Dermis blood vessel endothelial cell (primary cell): ENCODE data around the gene BCL2L13. TPM values are rescaled to one million over a fixed set of nuclear protein-coding genes. Genes with fewer than 3 reads are reported as not detected.
"Not testable (repeated sequence)": the region's sequence is repeated elsewhere in the genome, so short reads cannot be mapped to it uniquely, and the experiment has no call there.

Source experiments
- DNase-seq: peaks from one replicate; pipeline ENCODE4 v3.0.0; 2010
- total RNA-seq: library from RNA; depleted of rRNA; stranded (reverse); fragments of >200 nt; gene quantifications from 2 replicates; pipeline ENCODE4 v1.2.3, GENCODE V29; 2014

BCL2L13 gene
- total RNA-seq, 1 donor from 2014 or later, result 42.0 TPM

DNA sequence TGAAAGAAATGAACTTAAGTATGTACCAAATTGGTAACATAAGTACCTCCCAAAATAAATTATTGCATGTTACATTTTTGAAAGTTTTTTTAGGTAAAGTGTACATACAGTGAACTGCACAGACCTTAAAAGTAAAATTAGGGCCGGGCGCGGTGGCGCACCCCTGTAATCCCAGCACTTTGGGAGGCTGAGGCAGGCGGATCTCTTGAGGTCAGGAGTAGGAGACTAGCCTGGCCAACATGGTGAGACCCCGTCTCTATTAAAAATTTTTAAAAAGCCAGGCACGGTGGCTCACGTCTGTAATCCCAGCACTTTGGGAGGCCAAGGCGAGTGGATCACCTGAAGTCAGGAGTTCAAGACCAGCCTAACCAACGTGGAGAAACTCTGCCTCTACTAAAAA lies 1.7 kb upstream of the BCL2L13 start:
- DNase-seq, result not testable (repeated sequence)

DNA sequence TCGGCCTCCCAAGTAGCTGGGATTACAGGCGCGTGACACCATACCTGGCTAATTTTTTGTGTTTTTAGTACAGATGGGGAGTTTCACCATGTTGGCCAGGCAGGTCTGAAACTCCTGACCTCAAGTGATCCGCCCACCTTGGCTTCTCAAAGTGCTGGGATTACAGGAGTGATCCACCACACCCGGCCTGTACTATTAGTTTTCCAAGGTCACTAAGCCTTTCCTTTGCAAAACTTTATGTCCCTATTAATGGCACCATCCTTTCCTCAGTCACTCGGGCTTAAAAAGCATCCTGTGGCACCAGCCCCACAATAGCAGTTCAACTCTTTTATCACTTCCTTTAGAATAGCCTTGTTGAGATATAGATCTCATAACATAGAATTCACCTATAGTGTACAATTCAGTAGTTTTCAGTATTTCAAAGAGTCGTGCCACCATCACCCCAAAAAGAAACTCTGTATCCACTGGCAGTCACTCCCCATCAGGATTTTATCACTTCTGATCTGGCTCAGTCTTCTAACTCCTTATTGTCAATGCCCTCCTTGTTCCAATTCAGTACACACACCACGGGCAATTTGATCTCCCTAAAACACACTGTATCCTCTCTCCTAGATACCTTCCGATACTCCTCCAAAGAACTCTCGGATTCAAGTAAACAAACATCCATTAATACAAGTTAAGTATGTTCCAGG lies 921 bp upstream of the BCL2L13 start:
- DNase-seq, result no peak

DNA sequence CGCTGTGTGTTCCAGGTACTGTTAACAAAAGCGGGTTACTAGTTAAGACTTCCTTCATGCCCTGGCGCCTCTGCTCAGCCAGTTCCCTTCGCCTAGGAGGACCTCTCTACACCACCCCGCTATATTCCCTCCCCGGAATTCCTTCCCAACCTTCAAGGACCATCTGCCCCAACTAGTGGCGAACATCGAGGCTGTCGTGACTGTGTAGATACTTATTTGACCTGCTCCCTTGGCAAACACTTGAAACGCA lies 450 bp upstream of the BCL2L13 start:
- DNase-seq, result no peak

DNA sequence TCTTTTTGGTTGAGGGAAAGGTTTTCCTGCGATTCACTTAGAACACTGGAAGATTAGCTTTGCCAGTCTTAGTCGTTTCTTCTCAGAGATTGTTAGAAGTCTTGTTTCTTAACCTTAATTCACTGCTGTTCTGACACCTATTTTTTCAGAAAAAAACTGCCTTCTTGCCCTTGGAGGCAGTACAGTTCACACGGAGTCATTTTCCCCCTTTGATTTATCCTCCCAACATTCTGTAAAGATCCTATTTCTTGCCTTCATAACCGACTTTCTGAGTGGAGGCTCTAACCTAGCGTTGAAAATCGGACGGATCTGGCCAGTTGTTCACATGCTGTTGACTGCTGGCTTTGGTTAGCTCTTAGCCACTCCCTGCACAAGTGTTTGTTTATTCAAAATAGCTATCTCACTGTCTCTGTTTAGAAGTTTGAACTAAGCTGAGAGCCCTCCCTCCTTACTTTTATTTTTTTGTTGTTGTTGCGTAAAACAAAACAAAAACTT lies 737 bp downstream of the BCL2L13 start:
- DNase-seq, result peak; percentile 60

GRCh38 chr22:17641269-17641668 lies 2.7 kb downstream of the BCL2L13 start:
- DNase-seq, result no peak

- DNase-seq, result not testable (repeated sequence)
These were observed 3.8 kb downstream of the BCL2L13 start for GRCh38 chr22:17642357-17642756.

DNA sequence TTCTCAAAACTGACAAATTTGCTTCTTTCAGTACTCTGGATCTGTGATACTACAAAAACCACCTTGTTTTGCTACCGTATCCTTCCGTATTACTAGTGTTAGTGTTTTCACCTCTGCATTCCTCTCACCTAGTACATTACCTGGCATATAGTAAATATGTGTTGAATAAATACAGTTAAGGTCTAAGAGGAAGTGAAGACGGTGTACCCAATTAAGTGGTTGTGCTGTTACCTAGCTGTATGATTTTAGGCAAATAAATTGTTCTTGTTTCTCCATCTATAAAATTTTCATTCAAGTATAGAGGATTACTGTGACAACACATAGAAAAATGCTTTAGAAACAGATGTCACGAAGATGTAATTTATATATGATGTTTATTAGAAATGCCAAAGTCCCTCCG lies 8.9 kb downstream of the BCL2L13 start:
- DNase-seq, result no peak

DNA sequence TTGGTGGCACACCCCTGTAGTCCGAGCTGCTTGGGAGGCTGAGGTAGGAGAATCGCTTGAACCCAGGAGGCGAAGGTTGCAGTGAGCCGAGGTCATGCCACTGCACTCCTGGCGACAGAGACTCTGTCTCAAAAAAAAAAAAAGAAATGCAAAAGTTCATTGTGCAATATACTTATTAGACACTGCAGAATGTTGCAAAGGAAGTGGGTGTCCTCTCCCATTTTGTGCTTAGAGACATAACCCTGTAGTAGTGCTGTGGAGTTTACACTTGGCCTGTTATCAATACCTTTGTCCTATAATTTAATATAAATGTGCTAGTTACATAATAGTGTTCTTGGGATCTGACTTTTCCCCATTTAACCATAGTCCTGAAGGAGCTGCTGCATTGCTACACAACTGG lies 9.4 kb downstream of the BCL2L13 start:
- DNase-seq, result no peak

DNA sequence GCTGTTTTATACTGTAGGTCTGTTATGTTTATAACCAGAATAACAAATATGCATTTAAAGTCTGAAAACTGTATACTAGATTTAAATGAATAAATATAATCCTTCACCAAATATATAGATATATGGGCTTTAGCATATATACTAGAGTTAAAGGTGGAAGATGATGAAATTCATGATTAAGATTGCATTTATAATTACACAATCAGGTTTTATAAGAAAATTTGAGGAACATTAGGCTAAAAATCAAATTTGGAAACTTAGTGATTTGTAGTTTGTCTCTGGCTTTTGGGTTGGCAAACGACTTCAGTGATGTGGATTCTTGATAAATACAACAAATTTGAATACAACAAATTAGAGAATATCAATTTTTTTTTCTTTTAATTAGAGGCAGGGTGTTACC lies 10.0 kb downstream of the BCL2L13 start:
- no peak for DNase-seq

GRCh38 chr22:17655289-17655688 lies 16.7 kb downstream of the BCL2L13 start:
- DNase-seq, result no peak

- no peak for DNase-seq
These were observed 18.4 kb downstream of the BCL2L13 start for GRCh38 chr22:17656870-17657395.

GRCh38 chr22:17664414-17665055 lies 26.0 kb downstream of the BCL2L13 start:
- no peak for DNase-seq

- no peak for DNase-seq
These were observed 26.7 kb downstream of the BCL2L13 start for GRCh38 chr22:17665248-17665647.

GRCh38 chr22:17665854-17666253 lies 27.3 kb downstream of the BCL2L13 start:
- DNase-seq, result no peak

- not testable (repeated sequence) for DNase-seq
These were observed 33.0 kb downstream of the BCL2L13 start for GRCh38 chr22:17671521-17672092.

GRCh38 chr22:17672417-17672991 lies 33.9 kb downstream of the BCL2L13 start:
- no peak for DNase-seq

GRCh38 chr22:17674152-17674551 lies 35.6 kb downstream of the BCL2L13 start:
- DNase-seq, result no peak

DNA sequence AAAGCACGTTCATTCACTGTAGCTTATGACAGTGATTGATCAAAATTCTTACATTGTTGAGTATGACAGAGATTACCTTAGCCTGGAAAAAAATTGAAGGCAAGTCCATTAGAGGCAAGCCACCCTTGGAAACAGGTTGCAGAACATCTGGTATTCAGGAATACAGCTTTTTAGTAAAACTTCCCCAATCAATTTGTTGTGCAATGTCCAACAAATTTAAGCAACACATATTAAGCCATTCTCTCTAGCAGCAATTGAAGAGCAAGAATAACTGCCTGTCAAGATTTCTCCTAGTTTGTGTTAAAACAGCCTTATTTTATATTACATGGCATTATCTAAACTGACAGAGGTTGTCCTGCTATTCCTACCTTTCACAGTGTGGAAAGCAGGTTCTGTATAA lies 37.0 kb downstream of the BCL2L13 start:
- DNase-seq, result no peak

DNA sequence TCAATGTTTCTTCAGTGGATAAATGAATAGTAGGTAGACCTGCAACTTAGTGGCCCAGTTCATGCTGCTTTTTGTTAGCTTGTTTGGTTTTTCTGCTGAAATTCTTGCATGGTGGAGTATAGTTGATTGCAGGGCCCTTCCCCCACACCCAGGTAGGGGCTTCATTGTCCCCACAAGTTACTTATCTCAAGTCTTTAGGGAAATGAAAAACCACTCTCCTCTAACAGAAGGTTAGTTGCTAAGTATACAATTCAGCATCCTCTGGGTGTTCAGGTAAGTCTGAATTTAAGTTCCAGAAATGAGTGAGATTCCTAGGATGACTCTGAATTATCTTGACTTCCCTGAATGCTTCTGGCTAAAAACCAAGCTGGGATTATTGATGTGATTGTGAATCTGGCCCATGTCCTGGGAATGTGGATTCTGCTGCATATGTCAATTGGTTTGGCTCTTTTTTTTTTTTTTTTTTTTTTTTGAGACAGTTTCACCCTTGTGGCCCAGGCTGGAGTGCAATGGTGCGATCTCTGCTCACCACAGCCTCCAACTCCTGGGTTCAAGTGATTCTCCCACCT lies 40.3 kb downstream of the BCL2L13 start:
- no peak for DNase-seq

- DNase-seq, result no peak
These were observed 45.7 kb downstream of the BCL2L13 start for GRCh38 chr22:17684245-17684644.

DNA sequence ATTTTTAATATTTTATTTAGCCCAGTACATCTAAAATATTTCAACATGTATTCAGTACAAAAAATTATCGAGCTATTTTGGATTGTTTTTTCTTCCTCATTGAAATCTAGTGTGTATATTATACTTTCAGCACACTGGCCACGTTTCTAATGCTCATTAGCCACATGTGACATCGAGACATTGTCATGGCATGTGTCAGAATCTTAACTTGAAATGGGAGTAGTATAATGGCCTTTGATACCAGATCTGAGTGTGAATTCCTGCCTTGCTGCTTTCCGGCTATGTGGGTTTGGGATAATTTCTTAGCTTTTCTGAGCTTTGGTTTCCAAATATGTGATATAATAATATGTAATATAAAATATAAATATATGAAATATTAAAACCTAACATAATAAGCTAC lies 54.3 kb downstream of the BCL2L13 start:
- no peak for DNase-seq

DNA sequence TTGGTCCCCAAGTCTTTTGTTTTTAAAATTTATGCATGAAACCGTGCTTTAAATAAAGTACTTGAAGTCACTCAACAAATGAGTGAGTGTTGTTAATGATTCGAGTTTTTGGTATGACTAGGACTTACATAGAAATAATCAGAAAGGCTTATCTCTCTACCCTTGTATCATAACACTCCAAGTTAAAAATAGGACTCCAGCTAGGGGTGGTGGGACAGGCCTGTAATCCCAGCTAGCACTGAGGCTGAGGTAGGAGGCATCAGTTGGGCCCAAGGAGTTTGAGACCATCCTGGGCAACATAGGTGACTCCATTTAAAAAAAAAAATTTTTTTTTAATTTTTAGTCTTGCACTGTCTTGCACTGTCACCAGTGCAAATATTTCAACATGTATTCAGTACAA lies 55.6 kb downstream of the BCL2L13 start:
- no peak for DNase-seq

DNA sequence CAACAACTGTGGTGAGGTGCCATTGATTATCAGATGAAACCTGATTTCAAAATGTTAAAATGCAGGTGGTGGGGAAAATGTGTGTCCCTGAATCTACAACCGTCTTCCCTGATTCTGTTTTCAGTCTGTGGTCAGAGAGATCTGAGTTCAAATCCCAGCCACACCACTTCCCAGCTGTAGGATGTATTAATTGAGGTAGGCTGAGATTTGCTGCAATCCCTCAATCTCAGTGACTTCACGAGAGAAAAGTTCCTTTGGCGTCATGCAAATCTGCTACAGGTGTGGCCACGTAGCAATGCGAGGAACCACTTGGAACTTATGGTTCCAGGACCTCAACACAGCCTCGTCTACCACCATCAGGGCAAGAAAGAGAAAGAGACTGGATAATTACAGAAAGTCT lies 56.2 kb downstream of the BCL2L13 start:
- DNase-seq, result no peak
